GM12878 (cell line): ENCODE data around the gene TRAF5. TPM values are rescaled to one million over a fixed set of nuclear protein-coding genes. Genes with fewer than 3 reads are reported as not detected.

Experiments used
- CBX3 ChIP-seq: fragments of 200-600 bp; sonication (generic); IDR thresholded peaks from 2 replicates; pipeline ENCODE4 v1.6.1; 2016; ENCODE audit warnings: low read depth, borderline replicate concordance
- CBX5 ChIP-seq: sonication (generic); IDR thresholded peaks from 2 replicates; pipeline ENCODE4 v1.6.1; 2016; ENCODE audit warnings: low read depth, moderate library complexity, mild to moderate bottlenecking, inconsistent platforms
- EED ChIP-seq: sonication (generic); IDR thresholded peaks from 2 replicates; pipeline ENCODE4 v1.6.1; 2016; ENCODE audit warnings: antibody characterized with exemption, low read depth
- ESRRA ChIP-seq: IDR thresholded peaks from 2 replicates; pipeline ENCODE4 v1.6.1; 2012; ENCODE audit warnings: mild to moderate bottlenecking, low read length, improper control_type of control experiment
- FOXM1 ChIP-seq: IDR thresholded peaks from 2 replicates; pipeline ENCODE4 v1.6.1; 2012; ENCODE audit warnings: low read depth, mild to moderate bottlenecking, inconsistent platforms, low read length, moderate library complexity
- GABPA ChIP-seq: IDR thresholded peaks from 2 replicates; pipeline ENCODE4 v1.6.1; 2014; ENCODE audit warnings: antibody characterized with exemption, low read depth, mild to moderate bottlenecking, inconsistent platforms
- GATAD2B ChIP-seq: fragments of 450-650 bp; conservative IDR thresholded peaks from 2 replicates; pipeline ENCODE4 v1.6.1; 2017; ENCODE audit warnings: low read depth, mild to moderate bottlenecking, moderate library complexity
- JUND ChIP-seq: IDR thresholded peaks from 2 replicates; pipeline ENCODE4 v1.6.1; 2012; ENCODE audit warnings: low read depth, mild to moderate bottlenecking, low read length, improper control_type of control experiment, moderate library complexity
- NBN ChIP-seq: fragments of 450-650 bp; IDR thresholded peaks from 2 replicates; pipeline ENCODE4 v1.6.1; 2016
- PAX8 ChIP-seq: fragments of 450-650 bp; IDR thresholded peaks from 2 replicates; pipeline ENCODE4 v1.6.1; 2017; ENCODE audit warnings: mild to moderate bottlenecking, moderate library complexity
- POU2F2 ChIP-seq: IDR thresholded peaks from 3 replicates; pipeline ENCODE4 v1.6.1; 2011; ENCODE audit warnings: low read depth, mild to moderate bottlenecking, low read length, borderline replicate concordance
- RFX5 ChIP-seq: IDR thresholded peaks from 2 replicates; pipeline ENCODE4 v1.6.1; 2011; ENCODE audit warnings: low read depth, low read length, improper control_type of control experiment
- YY1 ChIP-seq: IDR thresholded peaks from 2 replicates; pipeline ENCODE4 v1.6.1; 2011; ENCODE audit warnings: low read depth, mild to moderate bottlenecking, low read length
- ZNF207 ChIP-seq: fragments of 450-650 bp; IDR thresholded peaks from 2 replicates; pipeline ENCODE4 v1.6.1; 2014; ENCODE audit warnings: antibody characterized with exemption, mild to moderate bottlenecking, borderline replicate concordance
- ZNF622 ChIP-seq: fragments of 450-650 bp; IDR thresholded peaks from 2 replicates; pipeline ENCODE4 v1.6.1; 2017; ENCODE audit warnings: mild to moderate bottlenecking, inconsistent platforms
- ZZZ3 ChIP-seq: IDR thresholded peaks from 2 replicates; pipeline ENCODE4 v1.6.1; 2011; ENCODE audit warnings: low read depth; ENCODE audit not compliant: control insufficient read depth, insufficient read length
- polyA plus RNA-seq, 11 experiments: library from polyadenylated mRNA; depleted of rRNA in 4 of 11; unstranded in 6 of 11; stranded (reverse) in 5 of 11; fragments of >200 nt; fragmentation: Nextera tagmentation in 4 of 11; fragmentation: Illumina TruSeq in 1 of 11; extraction: Ambion mirVana in 4 of 11; extraction: Trizol in 1 of 11; gene quantifications; 1 replicate in 1 of 11; 2 replicates in 10 of 11; pipeline versions ENCODE4 v1.2.1 to v1.2.3, GENCODE V29; 2011 to 2016; ENCODE audit warnings: inconsistent platforms in 2 of 11, missing spikeins in 2 of 11, low read depth in 1 of 11
- total RNA-seq, 4 experiments: library from RNA; depleted of rRNA in 3 of 4; stranded (reverse); fragments of >200 nt in 3 of 4; fragmentation: Illumina TruSeq in 1 of 4; extraction: Trizol in 1 of 4; gene quantifications; 2 replicates each; pipeline versions ENCODE4 v1.2.1 to v1.2.3, GENCODE V29; 2013 to 2021
- TF ChIP-seq, protein P1 (sequence below): IDR thresholded peaks from 2 replicates; pipeline ENCODE4 v1.6.1; 2011; ENCODE audit warnings: borderline replicate concordance, low read depth, mild to moderate bottlenecking, moderate library complexity, low read length; ENCODE audit not compliant: insufficient read depth, poor library complexity, severe bottlenecking
- TF ChIP-seq, protein P2 (sequence below): fragments of 450-650 bp; formaldehyde crosslinking; IDR thresholded peaks from 2 replicates; pipeline ENCODE4 v1.4.0; 2020; ENCODE audit warnings: mild to moderate bottlenecking, moderate library complexity

The TRAF5 gene
- total and polyA plus RNA-seq, 10 of the 15 experiments (the other 5 are each of a cell fraction or from before 2014, with no cell fraction given): 10.6 to 36.5 (median 26.3) TPM

DNA sequence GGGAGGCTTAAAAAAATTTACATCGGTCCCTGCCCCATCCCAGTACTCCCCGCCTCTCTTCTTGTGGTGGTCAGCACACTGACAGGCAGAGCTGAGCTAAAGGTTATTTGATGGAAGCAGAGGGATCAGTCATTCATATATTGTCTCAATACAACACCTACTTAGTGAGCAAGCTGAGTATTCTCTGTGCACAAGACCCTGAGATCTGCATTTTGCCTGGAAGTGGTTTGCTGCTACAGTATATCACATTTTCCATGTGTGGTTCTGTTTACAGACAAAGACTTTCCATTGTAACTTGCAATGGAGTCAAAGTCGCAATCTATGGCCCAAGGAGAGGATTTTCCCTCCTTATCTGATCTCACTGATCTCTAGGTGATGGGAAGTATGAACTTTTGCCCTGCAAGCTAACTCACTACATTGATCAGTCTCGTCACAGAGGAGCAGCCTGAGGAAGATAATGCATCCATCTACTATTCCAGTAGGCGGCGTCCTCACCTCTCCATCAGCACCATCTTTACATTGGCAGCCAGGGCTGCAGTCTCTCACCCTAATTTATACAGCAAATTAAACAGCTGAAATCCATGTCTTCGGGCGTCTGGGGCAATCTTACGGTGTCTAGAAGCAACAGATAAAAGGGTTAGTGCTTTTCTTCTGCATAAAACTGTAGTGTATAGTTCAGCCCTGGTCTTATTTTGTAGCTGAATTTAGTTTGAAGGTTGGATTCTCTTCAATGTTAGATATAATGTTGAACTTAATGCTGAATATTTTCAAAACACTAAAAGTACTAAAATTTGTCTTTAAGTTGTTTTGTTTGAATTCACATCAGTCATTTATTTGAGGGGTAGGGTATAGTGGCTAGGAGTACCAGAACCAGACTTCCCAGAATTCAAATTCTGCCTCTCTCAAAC lies 3.2 kb upstream of the TRAF5 start (continued):
- TF ChIP-seq YY1 (peak; percentile 85), JUND (no peak), NBN (no peak), RFX5 (no peak), GATAD2B (no peak), FOXM1 (no peak), PAX8 (no peak), CBX3 (no peak), GABPA (no peak), ESRRA (no peak), POU2F2 (peak; percentile 42; the same call in 1 of the 3 replicates), ZNF622 (no peak), CBX5 (no peak), ZNF207 (no peak), ZZZ3 (no peak), EED (no peak)
- TF ChIP-seq, protein P1, sequence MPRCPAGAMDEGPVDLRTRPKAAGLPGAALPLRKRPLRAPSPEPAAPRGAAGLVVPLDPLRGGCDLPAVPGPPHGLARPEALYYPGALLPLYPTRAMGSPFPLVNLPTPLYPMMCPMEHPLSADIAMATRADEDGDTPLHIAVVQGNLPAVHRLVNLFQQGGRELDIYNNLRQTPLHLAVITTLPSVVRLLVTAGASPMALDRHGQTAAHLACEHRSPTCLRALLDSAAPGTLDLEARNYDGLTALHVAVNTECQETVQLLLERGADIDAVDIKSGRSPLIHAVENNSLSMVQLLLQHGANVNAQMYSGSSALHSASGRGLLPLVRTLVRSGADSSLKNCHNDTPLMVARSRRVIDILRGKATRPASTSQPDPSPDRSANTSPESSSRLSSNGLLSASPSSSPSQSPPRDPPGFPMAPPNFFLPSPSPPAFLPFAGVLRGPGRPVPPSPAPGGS: no peak
- TF ChIP-seq, protein P2, sequence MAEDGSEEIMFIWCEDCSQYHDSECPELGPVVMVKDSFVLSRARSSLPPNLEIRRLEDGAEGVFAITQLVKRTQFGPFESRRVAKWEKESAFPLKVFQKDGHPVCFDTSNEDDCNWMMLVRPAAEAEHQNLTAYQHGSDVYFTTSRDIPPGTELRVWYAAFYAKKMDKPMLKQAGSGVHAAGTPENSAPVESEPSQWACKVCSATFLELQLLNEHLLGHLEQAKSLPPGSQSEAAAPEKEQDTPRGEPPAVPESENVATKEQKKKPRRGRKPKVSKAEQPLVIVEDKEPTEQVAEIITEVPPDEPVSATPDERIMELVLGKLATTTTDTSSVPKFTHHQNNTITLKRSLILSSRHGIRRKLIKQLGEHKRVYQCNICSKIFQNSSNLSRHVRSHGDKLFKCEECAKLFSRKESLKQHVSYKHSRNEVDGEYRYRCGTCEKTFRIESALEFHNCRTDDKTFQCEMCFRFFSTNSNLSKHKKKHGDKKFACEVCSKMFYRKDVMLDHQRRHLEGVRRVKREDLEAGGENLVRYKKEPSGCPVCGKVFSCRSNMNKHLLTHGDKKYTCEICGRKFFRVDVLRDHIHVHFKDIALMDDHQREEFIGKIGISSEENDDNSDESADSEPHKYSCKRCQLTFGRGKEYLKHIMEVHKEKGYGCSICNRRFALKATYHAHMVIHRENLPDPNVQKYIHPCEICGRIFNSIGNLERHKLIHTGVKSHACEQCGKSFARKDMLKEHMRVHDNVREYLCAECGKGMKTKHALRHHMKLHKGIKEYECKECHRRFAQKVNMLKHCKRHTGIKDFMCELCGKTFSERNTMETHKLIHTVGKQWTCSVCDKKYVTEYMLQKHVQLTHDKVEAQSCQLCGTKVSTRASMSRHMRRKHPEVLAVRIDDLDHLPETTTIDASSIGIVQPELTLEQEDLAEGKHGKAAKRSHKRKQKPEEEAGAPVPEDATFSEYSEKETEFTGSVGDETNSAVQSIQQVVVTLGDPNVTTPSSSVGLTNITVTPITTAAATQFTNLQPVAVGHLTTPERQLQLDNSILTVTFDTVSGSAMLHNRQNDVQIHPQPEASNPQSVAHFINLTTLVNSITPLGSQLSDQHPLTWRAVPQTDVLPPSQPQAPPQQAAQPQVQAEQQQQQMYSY (CRISPR knock-in tag): no peak
